Heart left ventricle (tissue), 13 donors: ENCODE results near the gene KIFAP3.

ENCODE experiments used
- POLR2A ChIP-seq, 2 donors: fragments of 450-650 bp; IDR thresholded peaks; one replicate each; pipeline ENCODE4 v1.6.1; 2017; ENCODE audit warnings: antibody characterized with exemption in 2 of 2, mild to moderate bottlenecking in 2 of 2, moderate library complexity in 2 of 2
- TF ChIP-seq, protein P1 (sequence below), 12 donors: fragments of 200-600 bp; sonication (generic) in 4 of 12; IDR thresholded peaks; one replicate each; pipeline versions ENCODE4 v1.5.0 to v1.8.0; 2018 to 2022; ENCODE audit warnings: antibody characterized with exemption in 12 of 12, mild to moderate bottlenecking in 5 of 12
- donor health status: ischemic (EF 13 %, LVEDD 7.1; RV severe dilation, severe dysfunction).
- donor health status: DM: no; HTN: yes; CAD: no.
- donor health status: DM: no; HTN: no; CAD: no.
- donor health status: ischemic (EF 25% LVEDD 6.9; RV normal size, moderate dysfunction).
- donor health status: ischemic (EF 25% LVEDD 5.7; RV mildly dilated, moderate dysfunction).
- donor health status: ischemic (EF 35%, LVEDD 5.7; RV mildly dilated, moderate dysfunction).
- donor health status: nonischemic (EF 11% LVEDD 7.7; RV severe dilation, severe dysfunction).
- donor health status: DM: yes; HTN: yes; CAD: no.
- donor health status: PGD.
- donor health status: ischemic (EF 29% LVEDD 5.4; RV normal size, mild dysfunction).
- donor health status: nonischemic (EF 23%, LVEDD 6.1; RV moderate dilation, normal function).

DNA sequence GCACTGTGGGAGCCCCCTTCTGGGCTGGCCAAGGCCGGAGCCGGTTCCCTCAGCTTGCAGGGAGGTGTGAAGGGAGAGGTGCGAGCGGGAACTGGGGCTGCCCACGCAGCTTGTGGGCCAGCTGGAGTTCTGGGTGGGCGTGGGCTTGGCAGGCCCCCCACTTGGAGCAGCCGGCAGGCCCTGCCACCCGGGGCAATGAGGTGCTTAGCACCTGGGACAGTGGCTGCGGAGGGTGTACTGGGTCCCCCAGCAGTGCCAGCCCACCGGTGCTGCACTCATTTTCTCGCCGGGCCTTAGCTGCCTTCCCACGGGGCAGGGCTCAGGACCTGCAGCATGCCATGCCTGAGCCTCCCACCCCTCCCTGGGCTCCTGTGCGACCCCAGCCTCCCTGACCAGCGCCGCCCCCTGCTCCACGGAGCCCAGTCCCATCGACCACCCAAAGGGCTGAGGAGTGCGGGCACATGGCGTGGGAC, 192.4 kb downstream of the KIFAP3 start:
- TF ChIP-seq, protein P1, sequence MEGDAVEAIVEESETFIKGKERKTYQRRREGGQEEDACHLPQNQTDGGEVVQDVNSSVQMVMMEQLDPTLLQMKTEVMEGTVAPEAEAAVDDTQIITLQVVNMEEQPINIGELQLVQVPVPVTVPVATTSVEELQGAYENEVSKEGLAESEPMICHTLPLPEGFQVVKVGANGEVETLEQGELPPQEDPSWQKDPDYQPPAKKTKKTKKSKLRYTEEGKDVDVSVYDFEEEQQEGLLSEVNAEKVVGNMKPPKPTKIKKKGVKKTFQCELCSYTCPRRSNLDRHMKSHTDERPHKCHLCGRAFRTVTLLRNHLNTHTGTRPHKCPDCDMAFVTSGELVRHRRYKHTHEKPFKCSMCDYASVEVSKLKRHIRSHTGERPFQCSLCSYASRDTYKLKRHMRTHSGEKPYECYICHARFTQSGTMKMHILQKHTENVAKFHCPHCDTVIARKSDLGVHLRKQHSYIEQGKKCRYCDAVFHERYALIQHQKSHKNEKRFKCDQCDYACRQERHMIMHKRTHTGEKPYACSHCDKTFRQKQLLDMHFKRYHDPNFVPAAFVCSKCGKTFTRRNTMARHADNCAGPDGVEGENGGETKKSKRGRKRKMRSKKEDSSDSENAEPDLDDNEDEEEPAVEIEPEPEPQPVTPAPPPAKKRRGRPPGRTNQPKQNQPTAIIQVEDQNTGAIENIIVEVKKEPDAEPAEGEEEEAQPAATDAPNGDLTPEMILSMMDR (IDR thresholded peaks at IDR 0.05) = no peak
- TF ChIP-seq POLR2A (IDR thresholded peaks at IDR 0.05) = no peak
